Gastrocnemius medialis (tissue), 4 donors: ENCODE results near the gene GABBR2. TPM values are rescaled to one million over a fixed set of nuclear protein-coding genes. Genes with fewer than 3 reads are reported as not detected.

Experiments used
- ATAC-seq, 2 donors: fragments of 150-250 bp; one replicate each; pipeline ENCODE4 v1.9.1; 2016
- DNase-seq, 2 donors: peaks; one replicate each; pipeline ENCODE4 v3.0.0-alpha.2; 2019
- H3K27ac ChIP-seq, 4 donors: fragments of 200-600 bp; sonication (generic); 1 replicate in 1 of 4; 2 replicates in 3 of 4; pipeline ENCODE4 v1.5.1; 2016 to 2018; ENCODE audit warnings: mild to moderate bottlenecking in 2 of 4, moderate library complexity in 1 of 4
- H3K27me3 ChIP-seq, 3 donors: fragments of 200-600 bp; sonication (generic) in 2 of 3; 1 replicate in 1 of 3; 2 replicates in 2 of 3; pipeline versions ENCODE4 v1.5.1 to v1.6.0; 2016 to 2019; ENCODE audit warnings: mild to moderate bottlenecking in 1 of 3, moderate library complexity in 1 of 3
- H3K36me3 ChIP-seq, 2 donors: fragments of 200-600 bp; sonication (generic) in 1 of 2; one replicate each; pipeline ENCODE4 v1.5.1; 2017 to 2018
- H3K4me1 ChIP-seq, 2 donors: fragments of 200-600 bp; sonication (generic) in 1 of 2; one replicate each; pipeline ENCODE4 v1.5.1; 2016 to 2017; ENCODE audit warnings: mild to moderate bottlenecking in 2 of 2
- H3K4me3 ChIP-seq, 4 donors: fragments of 200-600 bp; sonication (generic) in 3 of 4; 1 replicate in 1 of 4; 2 replicates in 3 of 4; pipeline ENCODE4 v1.5.1; 2016 to 2019; ENCODE audit warnings: mild to moderate bottlenecking in 2 of 4
- H3K9me3 ChIP-seq, 3 donors: fragments of 200-600 bp; sonication (generic) in 2 of 3; 1 replicate in 1 of 3; 2 replicates in 2 of 3; pipeline ENCODE4 v1.5.1; 2016 to 2019
- POLR2A ChIP-seq, 2 donors: fragments of 450-650 bp; IDR thresholded peaks; one replicate each; pipeline ENCODE4 v1.6.1; 2017; ENCODE audit warnings: antibody characterized with exemption in 2 of 2, mild to moderate bottlenecking in 2 of 2, moderate library complexity in 2 of 2
- in situ Hi-C, 4 donors: fragments of 200-750 bp; cut with MboI; loops; one replicate each; pipeline versions ENCODE4 v1.15.0 to v1.8.0; 2017; ENCODE audit warnings: low sequenced_read_pairs in 4 of 4
- intact Hi-C: fragments of 100-400 bp; cut with DNase I; formaldehyde crosslinking; loops from one replicate; pipeline ENCODE4 v1.15.1; 2023; ENCODE audit warnings: low total_unique reads
- total RNA-seq, 4 donors: library from RNA; depleted of rRNA; stranded (reverse); fragments of >200 nt; gene quantifications; one replicate each; pipeline versions ENCODE4 v1.1.0 to v1.2.3, GENCODE V29; 2016
- TF ChIP-seq, protein P1 (sequence below), 5 experiments: fragments of 450-650 bp in 3 of 5; fragments of 200-600 bp in 2 of 5; sonication (generic) in 2 of 5; IDR thresholded peaks in 4 of 5; conservative IDR thresholded peaks in 1 of 5; 1 replicate in 4 of 5; 2 replicates in 1 of 5; pipeline ENCODE4 v1.5.1; 2016 to 2019; ENCODE audit warnings: antibody characterized with exemption in 5 of 5, mild to moderate bottlenecking in 3 of 5, moderate library complexity in 3 of 5

Gene GABBR2
- total RNA-seq, 4 donors from 2014 or later: 0.46 to 0.80 TPM; not detected in 2

GRCh38 chr9:98317134-98317857 is 391.4 kb downstream of the GABBR2 start:
- intact Hi-C loops (loop anchor here (10.0 kb wide), 1 partner anchor 458 kb away; no protein-coding TSS in a partner anchor), in situ Hi-C loops (loop anchor here (5.0 to 25.0 kb wide), 3 partner anchors 445 to 458 kb away; no protein-coding TSS in a partner anchor)
- H3K36me3 ChIP-seq: no peaks in the 10 kb centered on the region
- H3K9me3 ChIP-seq: no peaks in the 10 kb centered on the region
- DNase-seq (no peak), ATAC-seq (no peak)
- no peak overlapping the region for H3K27ac ChIP-seq
- H3K27me3 ChIP-seq: no peaks in the 10 kb centered on the region
- no peak overlapping the region for H3K4me3 ChIP-seq
- H3K4me1 ChIP-seq: no peaks in the 10 kb centered on the region
- TF ChIP-seq, protein P1, sequence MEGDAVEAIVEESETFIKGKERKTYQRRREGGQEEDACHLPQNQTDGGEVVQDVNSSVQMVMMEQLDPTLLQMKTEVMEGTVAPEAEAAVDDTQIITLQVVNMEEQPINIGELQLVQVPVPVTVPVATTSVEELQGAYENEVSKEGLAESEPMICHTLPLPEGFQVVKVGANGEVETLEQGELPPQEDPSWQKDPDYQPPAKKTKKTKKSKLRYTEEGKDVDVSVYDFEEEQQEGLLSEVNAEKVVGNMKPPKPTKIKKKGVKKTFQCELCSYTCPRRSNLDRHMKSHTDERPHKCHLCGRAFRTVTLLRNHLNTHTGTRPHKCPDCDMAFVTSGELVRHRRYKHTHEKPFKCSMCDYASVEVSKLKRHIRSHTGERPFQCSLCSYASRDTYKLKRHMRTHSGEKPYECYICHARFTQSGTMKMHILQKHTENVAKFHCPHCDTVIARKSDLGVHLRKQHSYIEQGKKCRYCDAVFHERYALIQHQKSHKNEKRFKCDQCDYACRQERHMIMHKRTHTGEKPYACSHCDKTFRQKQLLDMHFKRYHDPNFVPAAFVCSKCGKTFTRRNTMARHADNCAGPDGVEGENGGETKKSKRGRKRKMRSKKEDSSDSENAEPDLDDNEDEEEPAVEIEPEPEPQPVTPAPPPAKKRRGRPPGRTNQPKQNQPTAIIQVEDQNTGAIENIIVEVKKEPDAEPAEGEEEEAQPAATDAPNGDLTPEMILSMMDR (IDR thresholded peaks at IDR 0.05 in 4 of 5, conservative IDR thresholded peaks at IDR 0.05 in 1 of 5): no peak
- TF ChIP-seq POLR2A (IDR thresholded peaks at IDR 0.05): no peak

GRCh38 chr9:98316445-98317133 is 392.1 kb downstream of the GABBR2 start:
- no peaks in the 10 kb centered on the region for H3K9me3 ChIP-seq
- no peak overlapping the region for H3K27ac ChIP-seq
- no peak overlapping the region for H3K4me3 ChIP-seq
- in situ Hi-C loops (loop anchor here (5.0 to 25.0 kb wide), 3 partner anchors 446 to 458 kb away; no protein-coding TSS in a partner anchor), intact Hi-C loops (loop anchor here (10.0 kb wide), 1 partner anchor 458 kb away; no protein-coding TSS in a partner anchor)
- no peaks in the 10 kb centered on the region for H3K4me1 ChIP-seq
- H3K27me3 ChIP-seq: no peaks in the 10 kb centered on the region
- TF ChIP-seq POLR2A (IDR thresholded peaks at IDR 0.05): no peak
- TF ChIP-seq, protein P1 (IDR thresholded peaks at IDR 0.05 in 4 of 5, conservative IDR thresholded peaks at IDR 0.05 in 1 of 5): no peak
- ATAC-seq (no peak), DNase-seq (no peak)
- H3K36me3 ChIP-seq: no peaks in the 10 kb centered on the region

DNA sequence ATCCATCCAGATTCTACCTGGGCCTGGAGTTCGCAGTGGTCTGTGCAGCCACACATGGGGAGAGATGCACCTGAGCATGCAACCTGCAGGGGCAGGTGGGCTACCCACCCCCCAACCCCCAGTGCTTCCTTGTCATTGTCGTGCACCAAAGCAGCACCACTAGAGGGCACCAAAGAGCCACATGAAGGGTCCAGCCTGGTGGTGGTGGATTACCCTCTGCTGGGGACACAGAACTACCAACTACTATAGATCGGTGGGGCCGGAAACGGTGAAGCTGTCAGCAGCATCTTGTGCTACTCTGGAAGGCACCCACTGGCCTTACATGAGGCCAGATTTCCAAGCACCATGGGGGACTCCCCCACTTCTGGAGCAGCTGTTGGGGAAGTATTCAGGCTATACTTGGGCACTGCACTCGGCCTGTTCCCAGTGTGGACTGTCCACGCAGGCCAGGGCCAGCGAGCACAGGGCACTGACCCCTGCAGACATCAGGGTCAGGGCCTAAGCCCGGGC is 393.1 kb downstream of the GABBR2 start:
- in situ Hi-C loops (loop anchor here (5.0 to 25.0 kb wide), 3 partner anchors 447 to 459 kb away; no protein-coding TSS in a partner anchor), intact Hi-C loops (loop anchor here (10.0 kb wide), 1 partner anchor 459 kb away; no protein-coding TSS in a partner anchor)
- no peaks in the 10 kb centered on the region for H3K27me3 ChIP-seq

GRCh38 chr9:98315067-98315453 is 393.7 kb downstream of the GABBR2 start:
- no peak for ATAC-seq
- Histone ChIP-seq H3K4me1 (no peaks in the 10 kb centered on the region), H3K9me3 (no peaks in the 10 kb centered on the region), H3K27me3 (no peaks in the 10 kb centered on the region), H3K36me3 (no peaks in the 10 kb centered on the region), H3K27ac (no peak overlapping the region), H3K4me3 (no peak overlapping the region)
- no peak for TF ChIP-seq POLR2A (IDR thresholded peaks at IDR 0.05)
- TF ChIP-seq, protein P1 (IDR thresholded peaks at IDR 0.05 in 4 of 5, conservative IDR thresholded peaks at IDR 0.05 in 1 of 5): no peak
- DNase-seq: no peak
- intact Hi-C loops (loop anchor here (10.0 kb wide), 1 partner anchor 460 kb away; no protein-coding TSS in a partner anchor), in situ Hi-C loops (loop anchor here (5.0 to 25.0 kb wide), 3 partner anchors 447 to 460 kb away; no protein-coding TSS in a partner anchor)

More for the DNA sequence above, 393.1 kb downstream of the GABBR2 start:
- H3K36me3 ChIP-seq: no peaks in the 10 kb centered on the region
- no peaks in the 10 kb centered on the region for H3K9me3 ChIP-seq
- no peak overlapping the region for H3K27ac ChIP-seq
- H3K4me1 ChIP-seq: no peaks in the 10 kb centered on the region
- TF ChIP-seq POLR2A (IDR thresholded peaks at IDR 0.05): no peak
- TF ChIP-seq, protein P1 (IDR thresholded peaks at IDR 0.05 in 4 of 5, conservative IDR thresholded peaks at IDR 0.05 in 1 of 5): peak; percentile 59 to 83 (median 71)
- H3K4me3 ChIP-seq: no peak overlapping the region
- ATAC-seq: peak; percentile 63 to 73
- DNase-seq: peak; percentile 21 to 40
